Measurements from ENCODE around the gene RAPGEF2.

RAPGEF2 gene

DNA sequence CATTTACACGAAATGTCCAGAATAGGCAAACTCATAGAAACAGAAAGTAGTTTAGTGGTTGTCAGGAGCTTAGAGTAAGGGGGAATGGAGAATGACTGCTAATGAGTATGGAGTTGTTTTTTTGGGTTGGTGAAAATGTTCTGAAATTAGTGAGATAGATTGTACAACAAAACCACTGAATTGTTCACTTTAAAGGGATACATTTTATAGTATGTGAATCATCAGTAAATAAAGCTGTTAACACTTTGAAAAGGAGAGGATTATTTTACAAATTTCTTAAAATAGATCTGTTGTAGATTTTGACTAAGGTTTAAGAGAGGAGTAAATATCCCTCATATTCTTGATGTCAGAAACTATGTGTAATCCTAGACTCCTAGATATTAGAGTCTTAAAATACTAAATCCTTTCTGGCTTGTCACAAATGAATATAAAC is 82.7 kb downstream of the RAPGEF2 start:
- ChIA-PET CTCF (no interaction called here), POLR2A (no interaction called here)
- TF ChIP-seq SUZ12 (IDR thresholded peaks at IDR 0.05): no peak
- no peak for TF ChIP-seq SP1 (IDR thresholded peaks at IDR 0.05)
- no peak for TF ChIP-seq BHLHE40 (IDR thresholded peaks at IDR 0.05; ENCODE audit: borderline replicate concordance)
- no peak for TF ChIP-seq ELF4 (IDR thresholded peaks at IDR 0.05)
- no peak for TF ChIP-seq TARDBP (IDR thresholded peaks at IDR 0.05)
- no peak for TF ChIP-seq ZNF384 (IDR thresholded peaks at IDR 0.05)
- no peak for TF ChIP-seq FOXM1 (IDR thresholded peaks at IDR 0.05; ENCODE audit: borderline replicate concordance)
- TF ChIP-seq, protein P1, sequence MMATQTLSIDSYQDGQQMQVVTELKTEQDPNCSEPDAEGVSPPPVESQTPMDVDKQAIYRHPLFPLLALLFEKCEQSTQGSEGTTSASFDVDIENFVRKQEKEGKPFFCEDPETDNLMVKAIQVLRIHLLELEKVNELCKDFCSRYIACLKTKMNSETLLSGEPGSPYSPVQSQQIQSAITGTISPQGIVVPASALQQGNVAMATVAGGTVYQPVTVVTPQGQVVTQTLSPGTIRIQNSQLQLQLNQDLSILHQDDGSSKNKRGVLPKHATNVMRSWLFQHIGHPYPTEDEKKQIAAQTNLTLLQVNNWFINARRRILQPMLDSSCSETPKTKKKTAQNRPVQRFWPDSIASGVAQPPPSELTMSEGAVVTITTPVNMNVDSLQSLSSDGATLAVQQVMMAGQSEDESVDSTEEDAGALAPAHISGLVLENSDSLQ (IDR thresholded peaks at IDR 0.05): no peak
- no peak for TF ChIP-seq ARNT (IDR thresholded peaks at IDR 0.05)
- TF ChIP-seq FOXA1 (IDR thresholded peaks at IDR 0.05): no peak
- TF ChIP-seq LEF1 (IDR thresholded peaks at IDR 0.05; ENCODE audit: borderline replicate concordance): no peak
- no peak for TF ChIP-seq HDGF (IDR thresholded peaks at IDR 0.05; ENCODE audit: borderline replicate concordance)
- TF ChIP-seq L3MBTL2 (conservative IDR thresholded peaks at IDR 0.05): no peak
- no peak for TF ChIP-seq NFRKB (IDR thresholded peaks at IDR 0.05)
- no peak for TF ChIP-seq CTBP1 (IDR thresholded peaks at IDR 0.05; ENCODE audit: borderline replicate concordance)
- no peak for TF ChIP-seq FOXK2 (IDR thresholded peaks at IDR 0.05)
- DNase-seq (ENCODE audit: extremely low spot score): no peak

DNA sequence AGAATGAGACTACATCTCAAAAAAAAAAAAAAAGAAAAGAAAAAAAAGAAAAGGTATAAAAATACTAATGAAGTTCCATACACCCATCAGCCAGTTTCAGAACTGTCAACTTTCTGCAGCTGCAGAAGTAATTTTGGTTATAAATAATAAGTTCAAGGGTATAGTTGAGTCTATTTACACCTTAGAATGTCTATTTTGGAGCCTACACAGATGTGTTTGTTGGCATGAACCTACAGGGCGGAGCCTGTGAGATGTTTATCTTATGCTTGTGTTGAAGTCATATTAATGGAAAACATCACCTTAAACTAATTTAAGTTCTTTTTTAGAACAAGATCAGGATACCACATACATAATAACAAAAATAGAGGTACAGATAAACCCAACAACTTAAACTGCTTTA is 85.8 kb downstream of the RAPGEF2 start:
- CTCF ChIA-PET: no interaction called here
- TF ChIP-seq ELF4 (IDR thresholded peaks at IDR 0.05) (no peak), SP1 (IDR thresholded peaks at IDR 0.05) (no peak), HDGF (IDR thresholded peaks at IDR 0.05; ENCODE audit: borderline replicate concordance) (no peak), TARDBP (IDR thresholded peaks at IDR 0.05) (no peak), ZNF384 (IDR thresholded peaks at IDR 0.05) (no peak), CTBP1 (IDR thresholded peaks at IDR 0.05; ENCODE audit: borderline replicate concordance) (no peak), LEF1 (IDR thresholded peaks at IDR 0.05; ENCODE audit: borderline replicate concordance) (no peak), L3MBTL2 (conservative IDR thresholded peaks at IDR 0.05) (no peak), FOXK2 (IDR thresholded peaks at IDR 0.05) (no peak), FOXA1 (IDR thresholded peaks at IDR 0.05) (no peak), BHLHE40 (IDR thresholded peaks at IDR 0.05; ENCODE audit: borderline replicate concordance) (no peak), SUZ12 (IDR thresholded peaks at IDR 0.05) (no peak), NFRKB (IDR thresholded peaks at IDR 0.05) (no peak), FOXM1 (IDR thresholded peaks at IDR 0.05; ENCODE audit: borderline replicate concordance) (no peak), ARNT (IDR thresholded peaks at IDR 0.05) (no peak)
- TF ChIP-seq, protein P1 (IDR thresholded peaks at IDR 0.05): no peak
- no peak for DNase-seq (ENCODE audit: extremely low spot score)
- POLR2A ChIA-PET: no interaction called here

DNA sequence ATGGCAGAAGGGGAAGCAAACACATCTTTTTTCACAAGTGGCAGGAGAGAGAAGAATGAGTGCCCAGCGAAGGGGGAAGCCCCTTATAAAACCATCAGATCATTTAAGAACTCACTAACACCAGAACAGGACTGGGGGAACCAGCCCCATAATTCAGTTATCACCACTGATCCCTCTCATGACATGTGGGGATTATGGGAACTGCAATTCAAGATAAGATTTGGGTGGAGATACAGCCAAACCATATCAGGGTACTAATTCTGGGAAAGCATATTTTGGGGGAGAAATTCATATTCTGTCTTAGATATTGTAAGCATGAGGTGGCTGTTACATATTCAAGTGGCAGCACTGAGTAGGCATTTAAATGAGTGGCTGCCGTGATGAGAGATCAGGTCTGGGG is 87.8 kb downstream of the RAPGEF2 start:
- no peak for DNase-seq (ENCODE audit: extremely low spot score)
- CTCF ChIA-PET: interaction anchor here (1.3 kb wide), 1 partner anchor 11 kb away, joined by 6 read pairs; no protein-coding TSS in a partner anchor
- no peak for TF ChIP-seq ELF4 (IDR thresholded peaks at IDR 0.05)
- TF ChIP-seq, protein P1 (IDR thresholded peaks at IDR 0.05): no peak

DNA sequence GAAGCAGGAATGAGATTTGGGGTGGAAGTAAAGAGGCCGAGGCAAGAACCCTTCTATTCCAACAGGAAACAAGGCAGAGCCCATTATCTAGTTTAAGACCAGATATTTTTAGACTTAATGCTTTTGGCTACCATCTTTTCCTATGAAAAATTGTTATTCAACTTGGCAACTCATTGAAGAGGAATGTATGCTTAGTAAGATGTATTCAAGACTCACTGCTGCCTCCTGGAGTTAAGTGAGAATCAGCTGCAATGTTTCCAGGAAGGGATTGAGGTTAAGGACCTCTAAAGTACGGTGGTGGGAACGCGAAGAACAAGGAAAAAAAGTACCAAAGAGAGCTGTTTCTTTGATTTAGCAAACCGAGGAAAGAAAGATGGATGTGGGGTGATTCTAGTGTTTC is 89.1 kb downstream of the RAPGEF2 start:
- TF ChIP-seq TARDBP (IDR thresholded peaks at IDR 0.05) (no peak), FOXA1 (IDR thresholded peaks at IDR 0.05) (no peak), SP1 (IDR thresholded peaks at IDR 0.05) (no peak), ARNT (IDR thresholded peaks at IDR 0.05) (no peak), HDGF (IDR thresholded peaks at IDR 0.05; ENCODE audit: borderline replicate concordance) (no peak), ZNF384 (IDR thresholded peaks at IDR 0.05) (no peak), ELF4 (IDR thresholded peaks at IDR 0.05) (no peak)
- TF ChIP-seq, protein P1 (IDR thresholded peaks at IDR 0.05): no peak
- ChIA-PET CTCF (interaction anchor here (0.6 to 2.1 kb wide), 8 partner anchors 9 to 1010 kb away, joined by 3 to 11 read pairs (median 4); no protein-coding TSS in a partner anchor), POLR2A (no interaction called here)
- DNase-seq (ENCODE audit: extremely low spot score): peak; percentile 41

More for the DNA sequence above, 87.8 kb downstream of the RAPGEF2 start:
- POLR2A ChIA-PET: no interaction called here

DNA sequence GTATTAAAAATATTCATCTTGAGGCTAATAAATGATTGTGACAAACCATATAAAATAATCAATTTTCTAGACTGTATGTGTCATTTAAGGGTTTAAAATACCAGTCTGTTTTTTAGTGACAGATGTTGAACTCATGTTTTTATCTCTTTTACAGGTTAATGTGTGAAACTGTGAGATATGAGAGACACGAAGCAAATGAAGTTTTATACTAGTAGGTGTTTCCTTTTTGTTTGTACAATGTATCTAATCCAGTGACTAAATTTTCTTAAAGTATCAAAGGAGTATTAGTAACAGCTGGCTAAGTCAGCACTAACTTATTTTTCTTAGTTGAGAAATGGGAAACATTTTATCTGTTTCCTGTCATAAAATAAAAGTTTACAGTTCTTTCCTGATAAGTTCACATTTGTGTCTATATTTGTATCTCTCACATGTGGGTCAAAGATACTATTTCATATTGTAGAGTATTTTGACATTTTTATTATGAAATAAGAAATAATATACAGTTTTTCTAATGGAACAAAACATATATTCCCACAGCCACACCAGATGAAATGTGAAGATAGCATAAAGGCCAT is 90.3 kb downstream of the RAPGEF2 start:
- DNase-seq (ENCODE audit: extremely low spot score): no peak
- TF ChIP-seq, protein P1 (IDR thresholded peaks at IDR 0.05): no peak
- TF ChIP-seq ZNF384 (IDR thresholded peaks at IDR 0.05) (no peak), ARNT (IDR thresholded peaks at IDR 0.05) (no peak), BHLHE40 (IDR thresholded peaks at IDR 0.05; ENCODE audit: borderline replicate concordance) (no peak), HDGF (IDR thresholded peaks at IDR 0.05; ENCODE audit: borderline replicate concordance) (no peak), L3MBTL2 (conservative IDR thresholded peaks at IDR 0.05) (no peak), FOXA1 (IDR thresholded peaks at IDR 0.05) (no peak), ELF4 (IDR thresholded peaks at IDR 0.05) (no peak), FOXK2 (IDR thresholded peaks at IDR 0.05) (no peak), CTBP1 (IDR thresholded peaks at IDR 0.05; ENCODE audit: borderline replicate concordance) (no peak), FOXM1 (IDR thresholded peaks at IDR 0.05; ENCODE audit: borderline replicate concordance) (no peak), LEF1 (IDR thresholded peaks at IDR 0.05; ENCODE audit: borderline replicate concordance) (no peak)
- ChIA-PET CTCF (interaction anchor here (0.6 to 2.1 kb wide), 3 partner anchors 10 to 352 kb away, joined by 3 to 11 read pairs (median 5); no protein-coding TSS in a partner anchor), POLR2A (no interaction called here)
